ENCODE results near the gene HNRNPC.
A peak's percentile ranks its signal among the peaks of the same experiment; 100 is the strongest.
"Not testable (repeated sequence)": the region's sequence is repeated elsewhere in the genome, so short reads cannot be mapped to it uniquely, and the experiment has no call there.

Gene HNRNPC

DNA sequence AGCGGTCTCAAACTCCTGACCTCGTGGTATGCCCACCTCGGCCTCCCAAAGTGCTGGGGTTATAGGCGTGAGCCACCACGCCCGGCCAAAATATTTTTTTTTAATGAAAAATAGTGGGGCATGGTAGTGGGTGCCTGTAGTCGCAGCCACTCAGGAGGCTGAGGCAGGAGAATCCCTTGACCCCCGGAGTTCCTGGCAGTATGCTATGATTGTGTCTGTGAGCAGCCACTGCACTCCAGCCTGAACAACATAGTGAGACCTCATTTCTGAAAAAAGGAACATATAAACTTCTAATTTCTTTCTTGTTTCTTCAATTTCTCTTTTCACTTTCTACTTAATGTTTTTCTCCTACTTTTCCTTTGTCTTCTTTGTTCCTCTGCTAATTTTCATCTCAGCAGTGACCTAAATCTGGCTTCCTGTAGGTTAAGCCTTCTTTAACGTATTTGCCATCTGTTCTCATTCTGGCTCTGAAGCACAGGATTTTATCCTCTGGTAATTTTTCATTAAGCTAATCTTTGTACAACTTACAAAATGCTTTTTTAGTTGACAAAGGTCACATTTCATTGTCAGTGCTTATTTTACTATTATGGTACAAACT, 6.1 kb upstream of the HNRNPC start:
- no peak overlapping the region for H3K4me3 ChIP-seq (ENCODE audit: low read depth in 1 of 5, low read length in 5 of 5)
- H3K27ac ChIP-seq (ENCODE audit: low read depth, low read length) = no peak overlapping the region
- no peaks in the 10 kb centered on the region for H3K36me3 ChIP-seq (ENCODE audit: control insufficient read depth in 5 of 5, insufficient read depth in 5 of 5, low read length in 5 of 5)
- no peaks in the 10 kb centered on the region for H3K27me3 ChIP-seq (ENCODE audit: control insufficient read depth in 5 of 5, insufficient read depth in 4 of 5, low read length in 5 of 5)
- no peaks in the 10 kb centered on the region for H3K9me3 ChIP-seq (ENCODE audit: control insufficient read depth in 5 of 5, low read length in 5 of 5)
- H3K9ac ChIP-seq (ENCODE audit: low read length in 5 of 5) = no peak overlapping the region
- no peaks in the 10 kb centered on the region for H3K4me1 ChIP-seq (ENCODE audit: control insufficient read depth in 5 of 5, insufficient read depth in 5 of 5, low read length in 5 of 5)

DNA sequence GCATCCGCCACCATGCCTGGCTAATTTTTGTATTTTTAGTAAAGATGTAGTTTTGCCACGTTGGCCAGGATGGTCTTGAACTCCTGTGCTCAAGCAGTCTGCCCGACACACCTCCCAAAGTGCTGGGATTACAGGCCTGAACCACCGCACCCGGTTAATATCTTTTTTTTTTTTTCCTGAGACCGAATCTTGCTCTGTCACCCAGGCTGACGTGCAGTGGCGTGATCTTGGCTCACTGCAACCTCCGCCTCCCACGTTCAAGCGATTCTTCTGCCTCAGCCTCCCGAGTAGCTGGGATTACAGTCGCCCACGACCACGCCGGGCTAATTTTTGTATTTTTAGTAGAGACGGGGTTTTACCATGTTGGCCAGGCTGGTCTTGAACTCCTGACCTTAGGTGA, 3.4 kb upstream of the HNRNPC start:
- H3K27me3 ChIP-seq (ENCODE audit: control insufficient read depth in 5 of 5, insufficient read depth in 4 of 5, low read length in 5 of 5); H3K27ac ChIP-seq (ENCODE audit: low read depth, low read length); H3K36me3 ChIP-seq (ENCODE audit: control insufficient read depth in 5 of 5, insufficient read depth in 5 of 5, low read length in 5 of 5); H3K9ac ChIP-seq (ENCODE audit: low read length in 5 of 5); H3K9me3 ChIP-seq (ENCODE audit: control insufficient read depth in 5 of 5, low read length in 5 of 5); H3K4me3 ChIP-seq (ENCODE audit: low read depth in 1 of 5, low read length in 5 of 5): not testable (repeated sequence)
- peaks cover 3 to 16% (median 9%) of the 10 kb centered on the region in 5 donors for H3K4me1 ChIP-seq (ENCODE audit: control insufficient read depth in 5 of 5, insufficient read depth in 5 of 5, low read length in 5 of 5)

DNA sequence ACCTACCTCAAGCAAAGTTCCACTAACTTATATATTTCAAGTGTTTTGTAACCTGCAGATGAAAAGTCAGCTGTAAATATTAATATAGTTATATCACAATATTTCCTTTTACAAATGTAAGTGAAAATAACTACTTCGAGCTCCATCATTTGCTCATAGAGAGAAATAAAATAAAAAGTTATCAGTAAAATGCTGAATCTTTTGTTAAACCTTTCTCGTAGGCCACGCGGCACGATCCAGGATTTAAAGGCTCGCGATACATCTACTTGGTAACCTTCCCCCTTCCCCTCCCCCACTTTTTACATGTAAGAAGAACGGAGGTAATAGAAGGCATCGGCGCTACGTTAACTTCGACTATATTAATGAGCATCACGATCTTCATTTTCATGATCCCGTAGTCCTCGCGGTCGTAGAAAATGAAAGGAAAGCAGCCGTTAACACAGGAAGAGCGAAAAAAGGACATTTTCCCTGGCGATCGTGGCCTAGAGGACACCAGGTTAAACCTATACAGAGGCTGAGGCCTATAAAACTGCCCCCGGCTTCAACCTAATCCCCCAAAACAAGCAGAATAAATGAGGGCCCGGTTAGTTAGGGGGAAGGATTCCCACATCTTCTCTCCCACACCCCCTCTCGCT, 508 bp downstream of the HNRNPC start:
- H3K4me1 ChIP-seq (ENCODE audit: control insufficient read depth in 5 of 5, insufficient read depth in 5 of 5, low read length in 5 of 5) = peaks cover 3 to 55% (median 46%) of the 10 kb centered on the region in 5 donors
- H3K4me3 ChIP-seq (ENCODE audit: low read depth in 1 of 5, low read length in 5 of 5) = peak overlapping the region; percentile 82 to 100 (median 100)
- H3K27ac ChIP-seq (ENCODE audit: low read depth, low read length) = peak overlapping the region; percentile 100
- H3K36me3 ChIP-seq (ENCODE audit: control insufficient read depth in 5 of 5, insufficient read depth in 5 of 5, low read length in 5 of 5) = peaks cover 3 to 19% (median 7%) of the 10 kb centered on the region in 5 donors
- H3K9me3 ChIP-seq (ENCODE audit: control insufficient read depth in 5 of 5, low read length in 5 of 5) = no peaks in the 10 kb centered on the region
- peak overlapping the region; percentile 95 to 100 (median 100) for H3K9ac ChIP-seq (ENCODE audit: low read length in 5 of 5)
- H3K27me3 ChIP-seq (ENCODE audit: control insufficient read depth in 5 of 5, insufficient read depth in 4 of 5, low read length in 5 of 5) = peaks cover 0 to 2% (median 0%) of the 10 kb centered on the region in 5 donors

DNA sequence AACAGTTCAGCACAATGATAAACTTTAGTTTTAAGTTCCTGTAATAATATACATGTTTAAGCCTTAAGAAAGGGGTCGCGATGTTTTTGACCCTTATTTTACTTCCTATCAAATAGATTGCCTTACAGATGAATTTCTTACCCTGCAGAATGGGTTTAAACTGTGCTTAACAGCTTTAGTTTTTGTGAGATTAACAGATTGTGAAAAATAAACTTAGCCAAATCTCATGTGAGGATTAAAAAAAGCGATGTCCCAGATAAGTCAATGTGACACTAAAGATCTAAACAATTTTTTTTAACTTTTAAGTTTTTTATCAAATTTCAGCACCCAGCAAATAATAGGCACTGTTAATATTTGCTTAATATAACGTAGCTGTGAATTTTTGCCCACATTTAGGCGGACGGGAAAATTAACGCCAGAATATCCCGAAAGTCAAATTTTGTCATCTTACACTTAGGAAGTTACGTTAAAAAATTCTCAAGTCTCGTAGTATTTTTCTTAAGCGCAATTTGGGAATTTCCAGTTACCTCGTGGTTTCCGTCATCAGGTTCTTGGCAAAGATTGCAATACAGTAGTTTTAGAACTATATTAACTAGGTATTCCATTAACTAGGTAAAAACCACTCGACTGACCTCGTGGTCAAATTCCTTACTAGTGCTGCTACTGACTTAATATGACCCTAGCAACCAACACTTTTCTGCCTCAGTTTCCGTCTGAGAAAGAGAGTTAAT, 1.2 kb downstream of the HNRNPC start:
- H3K4me1 ChIP-seq (ENCODE audit: control insufficient read depth in 5 of 5, insufficient read depth in 5 of 5, low read length in 5 of 5) = peaks cover 6 to 60% (median 52%) of the 10 kb centered on the region in 5 donors
- H3K27ac ChIP-seq (ENCODE audit: low read depth, low read length) = peak overlapping the region; percentile 100
- peaks cover 0 to 2% (median 0%) of the 10 kb centered on the region in 5 donors for H3K27me3 ChIP-seq (ENCODE audit: control insufficient read depth in 5 of 5, insufficient read depth in 4 of 5, low read length in 5 of 5)
- H3K9ac ChIP-seq (ENCODE audit: low read length in 5 of 5) = peak overlapping the region; percentile 95 to 100 (median 100)
- peaks cover 3 to 22% (median 10%) of the 10 kb centered on the region in 5 donors for H3K36me3 ChIP-seq (ENCODE audit: control insufficient read depth in 5 of 5, insufficient read depth in 5 of 5, low read length in 5 of 5)
- H3K9me3 ChIP-seq (ENCODE audit: control insufficient read depth in 5 of 5, low read length in 5 of 5) = no peaks in the 10 kb centered on the region
- peak overlapping the region; percentile 82 to 100 (median 100) for H3K4me3 ChIP-seq (ENCODE audit: low read depth in 1 of 5, low read length in 5 of 5)

DNA sequence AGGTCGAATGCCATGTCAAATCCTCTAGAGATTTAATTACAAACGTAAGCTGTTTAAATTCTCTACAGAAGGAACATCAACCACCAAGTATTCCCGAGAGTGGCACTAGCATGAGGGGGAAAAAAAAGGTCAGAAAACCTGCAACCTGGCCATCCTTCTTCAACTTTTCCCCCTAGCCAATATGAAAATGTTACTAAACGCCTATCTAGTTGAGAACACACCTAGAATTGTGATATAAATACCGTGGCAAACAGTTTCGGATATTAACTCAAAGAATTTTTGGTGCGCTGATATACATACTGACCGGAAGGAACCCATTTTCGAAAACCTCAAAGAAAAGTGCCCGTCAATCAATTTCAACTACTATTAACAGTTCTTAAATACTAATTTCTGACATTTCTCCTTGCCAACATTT, 1.8 kb downstream of the HNRNPC start:
- no peaks in the 10 kb centered on the region for H3K9me3 ChIP-seq (ENCODE audit: control insufficient read depth in 5 of 5, low read length in 5 of 5)
- H3K27ac ChIP-seq (ENCODE audit: low read depth, low read length) = peak overlapping the region; percentile 100
- H3K36me3 ChIP-seq (ENCODE audit: control insufficient read depth in 5 of 5, insufficient read depth in 5 of 5, low read length in 5 of 5) = peaks cover 5 to 27% (median 14%) of the 10 kb centered on the region in 5 donors
- H3K4me1 ChIP-seq (ENCODE audit: control insufficient read depth in 5 of 5, insufficient read depth in 5 of 5, low read length in 5 of 5) = peaks cover 6 to 65% (median 58%) of the 10 kb centered on the region in 5 donors
- H3K27me3 ChIP-seq (ENCODE audit: control insufficient read depth in 5 of 5, insufficient read depth in 4 of 5, low read length in 5 of 5) = peaks cover 0 to 2% (median 0%) of the 10 kb centered on the region in 5 donors
- H3K9ac ChIP-seq (ENCODE audit: low read length in 5 of 5) = peak overlapping the region; percentile 95 to 100 (median 100)
- H3K4me3 ChIP-seq (ENCODE audit: low read depth in 1 of 5, low read length in 5 of 5) = peak overlapping the region; percentile 82 to 100 (median 100)

DNA sequence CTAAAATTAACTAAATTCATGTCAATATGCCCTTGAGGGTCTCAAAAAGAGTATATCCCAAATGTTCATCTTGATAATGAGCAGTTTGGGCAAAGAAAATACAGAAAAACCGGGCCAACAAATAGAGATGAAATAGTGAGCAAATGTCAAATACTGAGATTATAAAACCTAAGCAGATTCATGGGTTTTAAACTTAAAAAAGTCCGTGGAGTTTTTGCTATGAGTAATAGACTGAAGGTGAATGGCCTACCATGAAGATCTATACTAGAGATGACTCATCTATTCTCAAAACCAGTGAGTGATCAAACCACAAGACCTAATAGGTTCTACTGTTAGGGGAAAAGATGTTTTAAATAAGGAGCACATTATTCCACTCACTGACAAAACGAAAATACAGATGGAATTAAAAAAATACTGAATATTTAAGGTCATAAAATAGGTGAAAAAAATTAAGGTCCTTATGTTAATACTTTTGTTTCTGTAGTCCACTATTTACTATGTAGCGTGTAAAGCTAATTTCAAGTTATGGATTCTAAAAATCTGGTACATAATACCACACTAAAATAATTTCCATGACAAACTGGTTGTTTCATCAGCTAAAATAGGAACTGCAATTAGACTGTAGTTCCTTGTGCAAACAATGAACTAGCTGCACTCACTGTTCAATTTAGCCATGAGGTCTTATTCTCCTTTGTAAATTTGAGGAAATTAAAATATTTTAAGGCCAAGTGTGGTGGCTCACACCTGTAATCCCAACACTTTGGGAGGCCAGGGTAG, 5.0 kb downstream of the HNRNPC start:
- Histone ChIP-seq H3K9ac (ENCODE audit: low read length in 5 of 5) (peak overlapping the region in 3 of 5 donors; percentile 16 to 73 (median 55)), H3K36me3 (ENCODE audit: control insufficient read depth in 5 of 5, insufficient read depth in 5 of 5, low read length in 5 of 5) (peaks cover 18 to 46% (median 32%) of the 10 kb centered on the region in 5 donors), H3K4me1 (ENCODE audit: control insufficient read depth in 5 of 5, insufficient read depth in 5 of 5, low read length in 5 of 5) (peaks cover 2 to 79% (median 70%) of the 10 kb centered on the region in 5 donors), H3K27ac (ENCODE audit: low read depth, low read length) (peak overlapping the region; percentile 100), H3K9me3 (ENCODE audit: control insufficient read depth in 5 of 5, low read length in 5 of 5) (no peaks in the 10 kb centered on the region), H3K4me3 (ENCODE audit: low read depth in 1 of 5, low read length in 5 of 5) (peak overlapping the region in 4 of 5 donors; percentile 1 to 22 (median 13)), H3K27me3 (ENCODE audit: control insufficient read depth in 5 of 5, insufficient read depth in 4 of 5, low read length in 5 of 5) (no peaks in the 10 kb centered on the region)

DNA sequence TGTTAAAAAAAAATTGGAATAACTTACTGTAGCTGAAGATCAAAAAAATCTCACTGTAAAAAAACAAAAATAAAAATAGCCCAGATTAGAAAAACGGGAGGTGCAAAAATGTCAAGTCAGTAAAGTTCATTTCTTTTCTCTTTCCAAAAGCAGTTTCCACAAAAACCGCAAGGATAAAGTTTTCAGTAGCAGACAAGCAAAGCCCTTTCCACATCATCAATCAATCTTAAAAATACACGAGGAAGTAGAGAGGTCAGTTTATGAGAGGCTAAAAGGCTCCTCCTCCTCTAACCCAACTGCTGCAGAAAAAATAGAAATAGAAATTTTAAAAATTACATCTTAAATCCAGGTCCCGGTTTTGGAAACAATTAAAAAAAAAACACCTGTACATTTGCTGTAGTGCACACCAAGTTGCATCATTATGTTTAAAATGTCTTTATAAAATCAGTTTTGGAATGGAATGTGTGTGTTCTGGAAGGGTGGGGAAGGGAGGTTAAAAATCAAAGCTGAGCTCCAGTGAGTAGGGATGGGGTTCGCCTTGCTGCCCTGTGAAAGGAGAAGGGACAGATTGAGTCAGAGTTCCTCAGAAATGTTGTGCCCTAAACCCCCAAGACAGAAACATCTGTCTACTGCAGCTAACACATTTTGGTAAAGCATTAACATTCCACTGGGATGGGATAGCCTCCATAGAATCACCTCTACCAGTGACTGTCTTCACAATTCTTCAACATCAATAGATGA, 5.8 kb downstream of the HNRNPC start:
- Histone ChIP-seq H3K4me1 (ENCODE audit: control insufficient read depth in 5 of 5, insufficient read depth in 5 of 5, low read length in 5 of 5) (peaks cover 5 to 80% (median 77%) of the 10 kb centered on the region in 5 donors), H3K27ac (ENCODE audit: low read depth, low read length) (peak overlapping the region; percentile 100), H3K27me3 (ENCODE audit: control insufficient read depth in 5 of 5, insufficient read depth in 4 of 5, low read length in 5 of 5) (no peaks in the 10 kb centered on the region), H3K36me3 (ENCODE audit: control insufficient read depth in 5 of 5, insufficient read depth in 5 of 5, low read length in 5 of 5) (peaks cover 26 to 54% (median 36%) of the 10 kb centered on the region in 5 donors), H3K9me3 (ENCODE audit: control insufficient read depth in 5 of 5, low read length in 5 of 5) (no peaks in the 10 kb centered on the region), H3K4me3 (ENCODE audit: low read depth in 1 of 5, low read length in 5 of 5) (peak overlapping the region in 3 of 5 donors; percentile 11 to 22 (median 15)), H3K9ac (ENCODE audit: low read length in 5 of 5) (peak overlapping the region in 3 of 5 donors; percentile 16 to 73 (median 55))

DNA sequence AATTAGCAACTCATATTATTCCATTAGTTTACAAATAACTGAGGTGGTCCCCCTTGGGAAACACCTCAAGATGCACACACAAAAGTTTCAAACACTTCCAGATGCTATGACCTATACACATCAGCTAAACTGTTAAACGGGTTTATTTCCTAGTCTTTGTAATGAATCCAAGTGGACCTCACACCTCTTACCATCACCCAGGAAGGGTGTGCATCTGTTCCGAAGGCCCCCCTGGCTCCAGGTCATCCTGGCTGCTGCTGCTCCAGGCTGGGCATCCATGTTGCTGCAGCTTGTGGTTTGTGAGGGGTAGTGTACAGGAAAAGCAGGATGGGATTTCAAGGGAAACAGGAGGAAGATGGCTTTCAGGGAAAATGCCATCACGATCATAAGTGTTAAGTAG, 6.8 kb downstream of the HNRNPC start:
- Histone ChIP-seq H3K4me1 (ENCODE audit: control insufficient read depth in 5 of 5, insufficient read depth in 5 of 5, low read length in 5 of 5) (peaks cover 5 to 83% (median 77%) of the 10 kb centered on the region in 5 donors), H3K9me3 (ENCODE audit: control insufficient read depth in 5 of 5, low read length in 5 of 5) (no peaks in the 10 kb centered on the region), H3K9ac (ENCODE audit: low read length in 5 of 5) (peak overlapping the region in 2 of 5 donors; percentile 2 to 46), H3K36me3 (ENCODE audit: control insufficient read depth in 5 of 5, insufficient read depth in 5 of 5, low read length in 5 of 5) (peaks cover 27 to 57% (median 39%) of the 10 kb centered on the region in 5 donors), H3K4me3 (ENCODE audit: low read depth in 1 of 5, low read length in 5 of 5) (peak overlapping the region in 1 of 5 donors; percentile 4), H3K27me3 (ENCODE audit: control insufficient read depth in 5 of 5, insufficient read depth in 4 of 5, low read length in 5 of 5) (no peaks in the 10 kb centered on the region), H3K27ac (ENCODE audit: low read depth, low read length) (peak overlapping the region; percentile 80)

DNA sequence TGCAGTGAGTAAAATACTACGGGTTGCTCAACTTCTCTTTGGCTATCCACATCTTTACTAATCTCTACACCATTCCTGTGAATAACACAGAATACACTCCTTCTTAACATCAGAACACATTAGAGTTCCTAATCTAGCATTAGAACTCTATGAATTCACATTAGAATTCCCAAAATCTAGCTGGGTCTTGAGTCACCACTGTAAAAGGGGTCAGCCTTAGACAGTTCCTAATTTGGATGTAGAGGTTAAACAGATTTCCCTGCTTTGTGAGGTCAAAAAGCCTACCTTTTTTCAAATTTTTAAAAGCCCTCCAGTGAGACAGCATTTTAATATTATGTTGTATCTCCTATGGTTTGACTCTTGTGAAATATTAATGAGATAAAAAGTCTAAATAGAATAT, 7.4 kb downstream of the HNRNPC start:
- Histone ChIP-seq H3K27me3 (ENCODE audit: control insufficient read depth in 5 of 5, insufficient read depth in 4 of 5, low read length in 5 of 5) (no peaks in the 10 kb centered on the region), H3K4me1 (ENCODE audit: control insufficient read depth in 5 of 5, insufficient read depth in 5 of 5, low read length in 5 of 5) (peaks cover 5 to 83% (median 77%) of the 10 kb centered on the region in 5 donors), H3K27ac (ENCODE audit: low read depth, low read length) (peak overlapping the region; percentile 80), H3K9me3 (ENCODE audit: control insufficient read depth in 5 of 5, low read length in 5 of 5) (no peaks in the 10 kb centered on the region), H3K36me3 (ENCODE audit: control insufficient read depth in 5 of 5, insufficient read depth in 5 of 5, low read length in 5 of 5) (peaks cover 27 to 60% (median 43%) of the 10 kb centered on the region in 5 donors), H3K4me3 (ENCODE audit: low read depth in 1 of 5, low read length in 5 of 5) (no peak overlapping the region), H3K9ac (ENCODE audit: low read length in 5 of 5) (peak overlapping the region in 1 of 5 donors; percentile 46)
